ENCODE data around the gene EPS8. TPM values are rescaled to one million over a fixed set of nuclear protein-coding genes. Genes with fewer than 3 reads are reported as not detected.

The EPS8 gene
- total RNA-seq, 2 experiments from 2014 or later: 0.61 to 0.92 TPM

DNA sequence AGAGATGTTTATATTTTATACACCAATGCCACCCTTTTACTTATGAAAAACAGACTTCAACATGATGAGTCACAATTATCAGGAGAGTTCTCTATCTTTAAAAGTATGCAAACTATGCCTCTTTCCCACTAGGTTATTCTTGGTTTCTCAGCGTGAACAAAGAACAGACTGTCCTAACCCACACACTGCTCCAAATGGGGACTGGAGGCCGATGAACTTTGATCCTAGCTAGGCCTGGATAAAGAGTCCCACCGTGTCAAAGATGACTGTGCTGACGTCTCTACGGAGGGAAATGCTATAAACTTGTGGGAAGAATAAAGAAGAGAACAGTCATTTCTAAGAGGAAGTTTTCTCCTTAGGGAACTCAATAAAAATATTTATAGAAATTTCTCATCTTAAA is 160.1 kb downstream of the EPS8 start:
- CTCF ChIA-PET (ENCODE audit: unreplicated experiment): no interaction called here

DNA sequence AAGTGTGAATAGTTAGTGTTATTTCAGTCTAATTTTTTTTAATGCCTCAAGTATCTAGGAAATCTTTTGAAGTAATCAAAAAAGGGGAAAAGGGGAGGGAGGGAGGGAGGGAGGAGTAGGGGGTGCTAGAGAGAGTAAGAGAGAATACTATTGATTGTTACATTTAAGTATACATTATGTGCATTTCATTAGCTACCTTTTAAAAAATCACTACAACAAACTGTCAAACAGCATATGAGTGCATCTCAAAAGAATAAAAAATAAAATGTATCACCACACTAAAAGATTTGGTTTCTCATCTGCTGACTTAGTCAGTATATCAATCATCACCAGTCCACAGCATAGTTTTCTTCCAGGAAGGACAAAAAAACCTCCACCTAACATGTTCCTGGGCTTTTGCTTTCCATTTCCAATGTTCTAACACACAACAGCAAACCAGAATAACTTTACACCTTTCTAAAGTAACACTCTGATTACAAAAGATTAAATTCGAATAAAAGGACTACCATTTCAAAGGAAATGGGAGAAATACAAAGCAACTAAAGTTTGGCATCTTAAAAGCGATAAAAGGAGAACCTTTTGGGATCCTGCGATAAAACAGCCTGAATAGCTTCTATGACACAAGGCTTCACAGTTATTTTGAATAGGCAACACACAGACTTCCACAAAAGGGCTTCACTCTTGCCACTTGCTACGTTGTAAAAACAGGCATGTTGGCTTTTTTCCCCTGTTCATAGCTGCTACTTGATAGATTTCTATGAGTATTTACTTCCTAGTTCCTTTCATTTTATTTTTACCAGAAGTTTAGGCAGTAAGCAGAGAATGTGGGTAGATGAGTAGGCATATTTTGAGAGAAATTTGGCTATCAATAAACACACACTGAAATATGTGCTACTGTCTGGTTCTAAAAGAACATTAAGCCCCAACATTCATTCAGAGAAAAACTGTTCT is 160.9 kb downstream of the EPS8 start:
- Histone ChIP-seq H3K4me2 (ENCODE audit: low read length) (no peak overlapping the region), H2AFZ (ENCODE audit: low read length) (no peak overlapping the region)
- POLR2A ChIA-PET: interaction anchor here (0.6 kb wide), 2 partner anchors 45 to 570 kb away, joined by 4 to 5 read pairs; no protein-coding TSS in a partner anchor

More for the DNA sequence above, 160.1 kb downstream of the EPS8 start:
- H4K20me1 ChIP-seq (ENCODE audit: insufficient read depth, low read length): no peaks in the 10 kb centered on the region
- no peak overlapping the region for H3K4me2 ChIP-seq (ENCODE audit: low read length)
- no peaks in the 10 kb centered on the region for H3K4me1 ChIP-seq (ENCODE audit: insufficient read depth, low read length, poor library complexity, severe bottlenecking)
- intact Hi-C loops (cut with micrococcal nuclease; ENCODE audit: unreplicated experiment): no loop called here
- no peak overlapping the region for H2AFZ ChIP-seq (ENCODE audit: low read length)
- H3K79me2 ChIP-seq (ENCODE audit: insufficient read depth, low read depth, low read length): no peaks in the 10 kb centered on the region
- no peaks in the 10 kb centered on the region for H3K9me3 ChIP-seq (ENCODE audit: low read length)
- no TSS peak for BruUV-seq (replicated peaks)
- no peak overlapping the region for H3K4me3 ChIP-seq (ENCODE audit: low read depth, low read length, poor library complexity, severe bottlenecking)
- no peaks in the 10 kb centered on the region for H3K9me2 ChIP-seq (ENCODE audit: insufficient read depth, low read length)
- no peak overlapping the region for H3K27ac ChIP-seq (ENCODE audit: low read depth, low read length, poor library complexity, severe bottlenecking)
- POLR2A ChIA-PET: no interaction called here
- no peaks in the 10 kb centered on the region for H3K36me3 ChIP-seq (ENCODE audit: insufficient read depth, low read length)
- TF ChIP-seq, protein P1, sequence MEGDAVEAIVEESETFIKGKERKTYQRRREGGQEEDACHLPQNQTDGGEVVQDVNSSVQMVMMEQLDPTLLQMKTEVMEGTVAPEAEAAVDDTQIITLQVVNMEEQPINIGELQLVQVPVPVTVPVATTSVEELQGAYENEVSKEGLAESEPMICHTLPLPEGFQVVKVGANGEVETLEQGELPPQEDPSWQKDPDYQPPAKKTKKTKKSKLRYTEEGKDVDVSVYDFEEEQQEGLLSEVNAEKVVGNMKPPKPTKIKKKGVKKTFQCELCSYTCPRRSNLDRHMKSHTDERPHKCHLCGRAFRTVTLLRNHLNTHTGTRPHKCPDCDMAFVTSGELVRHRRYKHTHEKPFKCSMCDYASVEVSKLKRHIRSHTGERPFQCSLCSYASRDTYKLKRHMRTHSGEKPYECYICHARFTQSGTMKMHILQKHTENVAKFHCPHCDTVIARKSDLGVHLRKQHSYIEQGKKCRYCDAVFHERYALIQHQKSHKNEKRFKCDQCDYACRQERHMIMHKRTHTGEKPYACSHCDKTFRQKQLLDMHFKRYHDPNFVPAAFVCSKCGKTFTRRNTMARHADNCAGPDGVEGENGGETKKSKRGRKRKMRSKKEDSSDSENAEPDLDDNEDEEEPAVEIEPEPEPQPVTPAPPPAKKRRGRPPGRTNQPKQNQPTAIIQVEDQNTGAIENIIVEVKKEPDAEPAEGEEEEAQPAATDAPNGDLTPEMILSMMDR (conservative IDR thresholded peaks at IDR 0.05; ENCODE audit: low read length): no peak
- no peak for TF ChIP-seq EZH2phosphoT487 (IDR thresholded peaks at IDR 0.05; ENCODE audit: borderline replicate concordance, low read depth, low read length)
- no peak for DNase-seq (ENCODE audit: low spot score)

More for the DNA sequence above, 160.9 kb downstream of the EPS8 start:
- CTCF ChIA-PET (ENCODE audit: unreplicated experiment): no interaction called here
- no peaks in the 10 kb centered on the region for H4K20me1 ChIP-seq (ENCODE audit: insufficient read depth, low read length)
- BruUV-seq (replicated peaks): no TSS peak
- H3K9me2 ChIP-seq (ENCODE audit: insufficient read depth, low read length): no peaks in the 10 kb centered on the region
- H3K27ac ChIP-seq (ENCODE audit: low read depth, low read length, poor library complexity, severe bottlenecking): no peak overlapping the region
- TF ChIP-seq, protein P1 (conservative IDR thresholded peaks at IDR 0.05; ENCODE audit: low read length): no peak
- no peak for TF ChIP-seq EZH2phosphoT487 (IDR thresholded peaks at IDR 0.05; ENCODE audit: borderline replicate concordance, low read depth, low read length)
- no peak for DNase-seq (ENCODE audit: low spot score)
- intact Hi-C loops (cut with micrococcal nuclease; ENCODE audit: unreplicated experiment): no loop called here
- H3K4me3 ChIP-seq (ENCODE audit: low read depth, low read length, poor library complexity, severe bottlenecking): no peak overlapping the region
- H3K9me3 ChIP-seq (ENCODE audit: low read length): no peaks in the 10 kb centered on the region
- no peaks in the 10 kb centered on the region for H3K36me3 ChIP-seq (ENCODE audit: insufficient read depth, low read length)
- no peaks in the 10 kb centered on the region for H3K4me1 ChIP-seq (ENCODE audit: insufficient read depth, low read length, poor library complexity, severe bottlenecking)
- no peaks in the 10 kb centered on the region for H3K79me2 ChIP-seq (ENCODE audit: insufficient read depth, low read depth, low read length)

Data from OCI-LY7 (cell line).